WTC11 (cell line): Measurements from ENCODE around the gene CCDC178. TPM values are rescaled to one million over a fixed set of nuclear protein-coding genes. Genes with fewer than 3 reads are reported as not detected.

Experiments used
- ATAC-seq: fragments of 200-7000 bp; cut with Tn5 transposase; 2 replicates; pipeline ENCODE4 v1.10.0; 2021; ENCODE audit warnings: mild to moderate bottlenecking, moderate library complexity
- CTCF ChIA-PET: fragments of 300-600 bp; sonication (Branson Sonifier 250); formaldehyde crosslinking; loops from one replicate; lab custom pipeline; 2021; ENCODE audit warnings: antibody characterized with exemption; lab: Charles Lee
- POLR2A ChIA-PET: fragments of 350-600 bp; sonication (Branson Sonifier 250); formaldehyde crosslinking; loops from one replicate; lab custom pipeline; 2021; ENCODE audit warnings: antibody characterized with exemption; lab: Charles Lee
- DNase-seq: peaks from one replicate; pipeline ENCODE4 v3.0.0; 2021; ENCODE audit warnings: low spot score
- H3K27ac Mint-ChIP-seq: 2 replicates; pipeline ENCODE4 v1.8.0; 2021; ENCODE audit warnings: mixed read lengths
- H3K27me3 Mint-ChIP-seq: 2 replicates; pipeline ENCODE4 v1.8.0; 2021; ENCODE audit warnings: low read depth, mild to moderate bottlenecking, moderate library complexity, mixed read lengths
- H3K36me3 Mint-ChIP-seq: 2 replicates; pipeline ENCODE4 v1.8.0; 2021; ENCODE audit warnings: mixed read lengths
- H3K4me1 Mint-ChIP-seq: 2 replicates; pipeline ENCODE4 v1.8.0; 2022; ENCODE audit warnings: mixed read lengths
- H3K4me3 Mint-ChIP-seq: 2 replicates; pipeline ENCODE4 v1.8.0; 2021; ENCODE audit warnings: mild to moderate bottlenecking, moderate library complexity, mixed read lengths
- H3K9me3 Mint-ChIP-seq: 2 replicates; pipeline ENCODE4 v1.8.0; 2021; ENCODE audit warnings: mixed read lengths
- ARID4B ChIP-seq: sonication (generic); formaldehyde crosslinking; IDR thresholded peaks from 2 replicates; pipeline ENCODE4 v1.8.0; 2023; ENCODE audit warnings: missing genetic modification reagents, mild to moderate bottlenecking, borderline replicate concordance
- ATF3 ChIP-seq: sonication (generic); formaldehyde crosslinking; conservative IDR thresholded peaks from 2 replicates; pipeline ENCODE4 v1.8.1; 2022; ENCODE audit warnings: mild to moderate bottlenecking, missing genetic modification reagents
- ATF6 ChIP-seq: sonication (generic); formaldehyde crosslinking; IDR thresholded peaks from 2 replicates; pipeline ENCODE4 v1.8.1; 2023; ENCODE audit warnings: mild to moderate bottlenecking, missing genetic modification reagents
- CBFB ChIP-seq: sonication (generic); formaldehyde crosslinking; IDR thresholded peaks from 2 replicates; pipeline ENCODE4 v1.8.1; 2022; ENCODE audit warnings: mild to moderate bottlenecking, low read depth, missing genetic modification reagents
- CTCF ChIP-seq: fragments of 200-600 bp; IDR thresholded peaks from 2 replicates; pipeline ENCODE4 v1.8.0; 2022; ENCODE audit warnings: antibody characterized with exemption
- E2F5 ChIP-seq: sonication (generic); formaldehyde crosslinking; IDR thresholded peaks from 2 replicates; pipeline ENCODE4 v1.8.1; 2022; ENCODE audit warnings: mild to moderate bottlenecking, moderate library complexity, missing genetic modification reagents
- EMX1 ChIP-seq: fragments of 250-450 bp; sonication (Bioruptor Pico); IDR thresholded peaks from 2 replicates; pipeline ENCODE4 v1.8.0; 2021; ENCODE audit warnings: mild to moderate bottlenecking
- FOXP1 ChIP-seq: sonication (generic); formaldehyde crosslinking; IDR thresholded peaks from 2 replicates; pipeline ENCODE4 v1.8.0; 2022; ENCODE audit warnings: missing genetic modification reagents, mild to moderate bottlenecking, moderate library complexity, borderline replicate concordance
- FOXP4 ChIP-seq: sonication (generic); formaldehyde crosslinking; IDR thresholded peaks from 2 replicates; pipeline ENCODE4 v1.8.0; 2022; ENCODE audit warnings: mild to moderate bottlenecking, missing genetic modification reagents
- MLX ChIP-seq: sonication (generic); formaldehyde crosslinking; IDR thresholded peaks from 2 replicates; pipeline ENCODE4 v1.8.1; 2023; ENCODE audit warnings: mild to moderate bottlenecking, missing genetic modification reagents, moderate library complexity
- MYBL2 ChIP-seq: sonication (generic); formaldehyde crosslinking; IDR thresholded peaks from 2 replicates; pipeline ENCODE4 v1.8.1; 2023; ENCODE audit warnings: mild to moderate bottlenecking, moderate library complexity, missing genetic modification reagents
- ZBTB43 ChIP-seq: sonication (generic); formaldehyde crosslinking; IDR thresholded peaks from 2 replicates; pipeline ENCODE4 v1.8.1; 2023; ENCODE audit warnings: mild to moderate bottlenecking, missing genetic modification reagents
- ZNF396 ChIP-seq: fragments of 250-450 bp; sonication (Bioruptor Pico); IDR thresholded peaks from 2 replicates; pipeline ENCODE4 v1.8.0; 2021; ENCODE audit warnings: mild to moderate bottlenecking, moderate library complexity, borderline replicate concordance
- ZNF512 ChIP-seq: sonication (generic); formaldehyde crosslinking; IDR thresholded peaks from 2 replicates; pipeline ENCODE4 v1.8.1; 2022; ENCODE audit warnings: missing genetic modification reagents, borderline replicate concordance
- total RNA-seq: library from RNA; stranded (reverse); gene quantifications from 3 replicates; pipeline ENCODE4 v1.2.3, GENCODE V29; 2021

The CCDC178 gene
- total RNA-seq, 1 experiment from 2014 or later: 0.20 TPM

- TF ChIP-seq ZBTB43 (CRISPR knock-in tag) (no peak), MLX (CRISPR knock-in tag) (no peak)
- TF ChIP-seq, all 79 proteins: peak for 0
These were observed 234.7 kb downstream of the CCDC178 start (continued) for GRCh38 chr18:33205777-33206176.

- TF ChIP-seq FOXP4 (CRISPR knock-in tag) (no peak), CTCF (peak; percentile 62)
- Mint-ChIP-seq H3K27ac (no peak overlapping the region; the same call in 1 of the 2 replicates), H3K9me3 (no peaks in the 10 kb centered on the region), H3K27me3 (no peaks in the 10 kb centered on the region), H3K4me1 (peaks cover 11% of the 10 kb centered on the region), H3K36me3 (no peaks in the 10 kb centered on the region), H3K4me3 (peak overlapping the region; percentile 50)
- peak; percentile 64 for DNase-seq
- POLR2A ChIA-PET: interaction anchor here (0.5 kb wide), 1 partner anchor 37 kb away, joined by 4 read pairs; no protein-coding TSS in a partner anchor
- ATAC-seq: peak; percentile 85
- CTCF ChIA-PET: interaction anchor here (0.6 to 1.9 kb wide), 33 partner anchors 8 to 1043 kb away, joined by 3 to 32 read pairs (median 3); no protein-coding TSS in a partner anchor
These were observed 239.0 kb downstream of the CCDC178 start for GRCh38 chr18:33201509-33201926.

GRCh38 chr18:33195795-33196194 lies 244.7 kb downstream of the CCDC178 start:
- CTCF ChIA-PET: no interaction called here
- H3K9me3 Mint-ChIP-seq: no peaks in the 10 kb centered on the region
- ATAC-seq: no peak
- no peaks in the 10 kb centered on the region for H3K36me3 Mint-ChIP-seq
- no peak for TF ChIP-seq CBFB (CRISPR knock-in tag)
- TF ChIP-seq ATF3 (CRISPR knock-in tag): no peak
- no peak for TF ChIP-seq ZNF396 (CRISPR knock-in tag)
- TF ChIP-seq ZBTB43 (CRISPR knock-in tag): no peak
- TF ChIP-seq FOXP1 (CRISPR knock-in tag): no peak
- TF ChIP-seq MYBL2 (CRISPR knock-in tag): no peak
- TF ChIP-seq ATF6 (CRISPR knock-in tag): no peak
- TF ChIP-seq EMX1: no peak
- TF ChIP-seq ARID4B (CRISPR knock-in tag): no peak
- TF ChIP-seq E2F5 (CRISPR knock-in tag): no peak
- no peak for TF ChIP-seq ZNF512 (CRISPR knock-in tag)
- TF ChIP-seq, all 79 proteins: peak for 0
- H3K4me3 Mint-ChIP-seq: no peak overlapping the region
- DNase-seq: no peak
- no peaks in the 10 kb centered on the region for H3K4me1 Mint-ChIP-seq
- no peaks in the 10 kb centered on the region for H3K27me3 Mint-ChIP-seq
- H3K27ac Mint-ChIP-seq: no peak overlapping the region
- POLR2A ChIA-PET: no interaction called here
